Prostate gland (tissue), 2 donors: Measurements from ENCODE around the gene FMNL2. TPM values are rescaled to one million over a fixed set of nuclear protein-coding genes. Genes with fewer than 3 reads are reported as not detected.

Experiments
- DNase-seq: peaks from one replicate; pipeline ENCODE4 v3.0.0-alpha.2; 2019; ENCODE audit warnings: low spot score
- H3K27ac ChIP-seq, 2 donors: fragments of 200-600 bp; sonication (generic); 2 replicates each; pipeline ENCODE4 v1.5.1; 2017 to 2019
- H3K27me3 ChIP-seq: fragments of 200-600 bp; sonication (generic); replicated peaks from 2 replicates; pipeline ENCODE4 v1.5.1; 2019; ENCODE audit not compliant: insufficient read depth
- H3K36me3 ChIP-seq, 2 donors: fragments of 200-600 bp; sonication (generic); 1 replicate in 1 of 2; 2 replicates in 1 of 2; pipeline versions ENCODE4 v1.5.1 to v1.8.1; 2017 to 2019
- H3K4me1 ChIP-seq: fragments of 200-600 bp; sonication (generic); replicated peaks from 2 replicates; pipeline ENCODE4 v1.5.1; 2019
- H3K4me3 ChIP-seq, 2 donors: fragments of 200-600 bp; sonication (generic); 2 replicates each; pipeline ENCODE4 v1.5.1; 2017 to 2019
- H3K9me3 ChIP-seq: fragments of 200-600 bp; sonication (generic); 2 replicates; pipeline ENCODE4 v1.5.1; 2017
- CTCF ChIP-seq, 4 experiments: fragments of 200-600 bp in 2 of 4; fragments of 450-650 bp in 2 of 4; sonication (generic) in 2 of 4; IDR thresholded peaks; 1 replicate in 3 of 4; 2 replicates in 1 of 4; pipeline ENCODE4 v1.5.1; 2016 to 2019; ENCODE audit warnings: antibody characterized with exemption in 4 of 4, mild to moderate bottlenecking in 2 of 4, moderate library complexity in 2 of 4
- POLR2A ChIP-seq: fragments of 450-650 bp; IDR thresholded peaks from one replicate; pipeline ENCODE4 v1.6.1; 2016; ENCODE audit warnings: antibody characterized with exemption, mild to moderate bottlenecking
- POLR2AphosphoS5 ChIP-seq: sonication (generic); formaldehyde crosslinking; IDR thresholded peaks from one replicate; pipeline ENCODE4 v1.6.1; 2017; ENCODE audit warnings: antibody characterized with exemption
- WGBS: methylation state at CpG from one replicate; pipeline ENCODE4 v1.1.5; 2018; 5-methylcytosine and 5-hydroxymethylcytosine counted together
- intact Hi-C: fragments of 100-400 bp; cut with DNase I; formaldehyde crosslinking; loops from one replicate; pipeline ENCODE4 v1.14.2; 2022
- total RNA-seq, 2 donors: library from RNA; depleted of rRNA; stranded (reverse); fragments of >200 nt; gene quantifications; one replicate each; pipeline ENCODE4 v1.1.0, GENCODE V29; 2016

FMNL2 gene
- total RNA-seq, 2 donors from 2014 or later = 9.8 to 19.4 TPM

- no peaks in the 10 kb centered on the region for H3K4me1 ChIP-seq
- H3K27me3 ChIP-seq = no peaks in the 10 kb centered on the region
- no peak for DNase-seq
- 94% methylated on average over 7 of the region's 7 CpGs for WGBS
- no peaks in the 10 kb centered on the region for H3K36me3 ChIP-seq
- H3K27ac ChIP-seq = no peak overlapping the region
- intact Hi-C loops = no loop called here
- H3K4me3 ChIP-seq = no peak overlapping the region
- no peaks in the 10 kb centered on the region for H3K9me3 ChIP-seq
- no peak for TF ChIP-seq POLR2A
- no peak for TF ChIP-seq CTCF (IDR thresholded peaks at IDR 0.05)
- TF ChIP-seq POLR2AphosphoS5 = no peak
Observed at GRCh38 chr2:152420936-152421335, 86.0 kb downstream of the FMNL2 start.

DNA sequence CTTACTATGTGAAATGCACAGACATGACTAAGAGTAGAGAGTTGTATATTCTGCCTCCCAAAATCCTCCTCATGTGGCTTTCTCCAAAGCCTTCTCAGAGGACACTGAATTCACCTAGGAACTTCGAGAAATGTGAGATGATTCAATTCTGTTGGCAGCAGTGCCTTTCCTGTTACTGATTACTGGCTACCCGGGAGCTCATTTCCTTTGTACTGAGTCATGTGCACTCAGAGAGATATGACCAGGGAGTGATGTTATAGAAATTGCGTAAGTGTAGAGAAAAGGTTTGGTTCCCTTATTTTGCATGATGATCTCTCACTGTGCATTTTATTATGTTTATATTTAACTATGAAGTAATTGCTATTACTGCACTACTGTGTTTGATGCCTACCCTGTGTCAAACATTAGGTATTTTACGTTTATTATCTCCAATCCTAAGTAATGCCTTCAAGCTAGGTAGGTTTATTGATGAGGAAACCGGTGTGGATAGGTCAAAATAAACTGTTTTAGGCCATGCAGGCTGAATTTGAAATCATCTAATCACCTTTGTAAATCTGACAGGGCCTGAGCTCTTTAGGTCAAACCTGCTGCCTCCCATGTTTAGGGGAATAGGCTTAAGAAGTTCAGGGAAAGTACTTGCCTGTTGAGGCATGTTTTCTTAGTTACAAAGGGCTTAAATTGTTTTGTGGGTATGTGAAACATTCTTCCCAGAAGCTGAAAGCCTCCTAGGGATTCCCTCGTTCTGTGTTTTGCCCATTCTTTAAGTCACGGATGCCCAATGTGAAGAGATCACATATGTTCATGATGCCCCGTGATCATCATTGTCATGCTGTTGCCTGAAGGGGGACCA is 86.8 kb downstream of the FMNL2 start:
- intact Hi-C loops = no loop called here
- WGBS = 32% methylated on average over 8 of the region's 8 CpGs
- H3K9me3 ChIP-seq = no peaks in the 10 kb centered on the region
- no peaks in the 10 kb centered on the region for H3K36me3 ChIP-seq
- H3K4me1 ChIP-seq = no peaks in the 10 kb centered on the region
- peak overlapping the region; percentile 22 to 44 for H3K27ac ChIP-seq
- TF ChIP-seq CTCF (IDR thresholded peaks at IDR 0.05) = no peak
- peak; percentile 27 for TF ChIP-seq POLR2A
- peak; percentile 85 for TF ChIP-seq POLR2AphosphoS5
- H3K4me3 ChIP-seq = no peak overlapping the region
- DNase-seq = peak; percentile 56
- H3K27me3 ChIP-seq = no peaks in the 10 kb centered on the region

- no peaks in the 10 kb centered on the region for H3K36me3 ChIP-seq
- TF ChIP-seq CTCF (IDR thresholded peaks at IDR 0.05) (no peak), POLR2A (no peak), POLR2AphosphoS5 (no peak)
- no peaks in the 10 kb centered on the region for H3K9me3 ChIP-seq
- H3K27ac ChIP-seq = no peak overlapping the region
- no peaks in the 10 kb centered on the region for H3K4me1 ChIP-seq
- DNase-seq = no peak
- intact Hi-C loops = no loop called here
- no peak overlapping the region for H3K4me3 ChIP-seq
- no peaks in the 10 kb centered on the region for H3K27me3 ChIP-seq
Observed at GRCh38 chr2:152423684-152424083, 88.7 kb downstream of the FMNL2 start.

GRCh38 chr2:152425765-152426727 is 91.1 kb downstream of the FMNL2 start:
- DNase-seq = no peak
- intact Hi-C loops = no loop called here
- Histone ChIP-seq H3K9me3 (no peaks in the 10 kb centered on the region), H3K27ac (no peak overlapping the region), H3K27me3 (no peaks in the 10 kb centered on the region), H3K36me3 (no peaks in the 10 kb centered on the region), H3K4me1 (no peaks in the 10 kb centered on the region), H3K4me3 (no peak overlapping the region)
- 61% methylated on average over 8 of the region's 8 CpGs for whole genome bisulfite sequencing
- TF ChIP-seq POLR2AphosphoS5 (no peak), CTCF (IDR thresholded peaks at IDR 0.05) (no peak), POLR2A (no peak)
